Measurements from ENCODE around the gene MRPL39. TPM values are rescaled to one million over a fixed set of nuclear protein-coding genes. Genes with fewer than 3 reads are reported as not detected.

MRPL39 gene
- 19.9 TPM for total RNA-seq
- long read RNA-seq, transcript MRPL39-202 (10 exons, 1,110 nt) = major isoform, 29 of 31 reads
- long read RNA-seq, partial matches to known transcripts = 1 of 31 reads
- long read RNA-seq, other reads (novel, unspliced or antisense) = 1 of 31 reads

DNA sequence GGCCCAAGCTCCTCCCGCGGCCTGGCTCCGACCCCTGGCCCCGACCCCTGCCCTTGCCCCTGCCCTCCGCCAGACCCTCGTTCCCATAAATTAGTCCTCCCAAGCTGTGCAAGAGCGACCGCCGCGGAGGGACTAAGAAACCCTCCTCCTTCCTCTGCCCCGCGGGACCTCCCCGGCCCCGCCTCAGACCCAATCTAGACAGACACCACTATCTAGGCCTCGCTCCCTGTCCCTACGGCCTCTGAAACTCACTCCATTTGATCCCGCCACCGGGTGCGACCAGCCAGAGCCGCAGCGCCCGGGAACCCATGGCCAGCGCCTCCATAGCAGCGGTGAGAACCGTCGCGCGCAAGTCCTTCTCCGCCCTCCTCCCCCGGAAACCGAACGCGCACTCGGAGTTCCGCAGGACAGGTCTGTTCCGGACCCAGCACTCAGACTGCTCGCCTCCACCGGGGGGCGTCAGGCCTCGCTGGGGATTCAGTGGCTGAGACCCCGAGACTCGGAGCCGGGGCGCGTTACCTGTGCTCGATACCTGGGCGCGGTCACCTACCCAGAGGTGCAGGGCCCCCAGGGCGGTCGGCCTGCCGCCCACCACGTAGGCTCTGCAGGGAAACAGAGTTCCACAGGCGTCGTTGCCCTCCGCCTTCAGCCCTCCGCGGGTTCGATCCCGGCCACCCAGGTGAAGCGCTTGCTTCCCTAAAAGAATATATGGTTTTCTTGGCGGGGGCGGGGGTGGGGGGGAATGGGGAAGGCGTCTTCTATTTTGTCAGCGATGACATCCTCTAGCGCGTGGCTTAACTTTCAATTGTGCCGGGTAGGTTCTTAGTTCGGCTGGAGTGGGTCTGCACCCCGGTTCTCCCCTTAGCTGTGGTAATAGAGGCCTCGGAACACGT is at the start of gene MRPL39:
Gene MRPL39, minus strand, starts transcription at position 331 of the 893 bp plus-strand sequence. Its CDS starts 6 bp downstream, at position 325.
- peak; percentile 52 for TF ChIP-seq CTCF (IDR thresholded peaks at IDR 0.05)
- peak; percentile 95 for DNase-seq
- Histone ChIP-seq H3K4me1 (peaks cover 15% of the 10 kb centered on the region), H3K9me3 (no peaks in the 10 kb centered on the region), H3K27ac (peak within 1 kb of the TSS; percentile 87), H3K27me3 (no peaks in the 10 kb centered on the region), H3K4me3 (peak within 1 kb of the TSS; percentile 84), H3K36me3 (peaks cover 20% of the 10 kb centered on the region)
- intact Hi-C loops (cut with DNase I) = loop anchor here (5.0 kb wide), 1 partner anchor 100 kb away; no protein-coding TSS in a partner anchor
- ATAC-seq = peak; percentile 98

DNA sequence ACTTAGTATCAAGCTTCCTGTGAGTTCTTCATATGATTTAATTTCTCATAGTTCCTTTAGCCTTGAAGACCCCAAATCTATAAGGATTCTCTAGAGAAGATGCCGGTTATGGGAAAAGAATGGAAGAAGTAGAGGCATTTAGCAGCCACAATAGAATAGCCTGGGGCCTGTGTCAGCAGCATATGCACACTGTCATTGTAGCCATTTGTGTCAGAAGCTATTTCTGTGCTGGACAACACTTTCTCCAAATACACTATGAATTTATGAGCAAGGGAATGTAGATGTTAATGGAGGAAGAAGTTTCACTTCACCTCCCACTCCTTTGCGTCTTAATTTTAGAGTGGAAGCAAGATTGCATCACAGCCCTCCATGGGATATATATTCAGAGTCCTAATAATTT is 49.1 kb upstream of the MRPL39 start:
- ATAC-seq = no peak

DNA sequence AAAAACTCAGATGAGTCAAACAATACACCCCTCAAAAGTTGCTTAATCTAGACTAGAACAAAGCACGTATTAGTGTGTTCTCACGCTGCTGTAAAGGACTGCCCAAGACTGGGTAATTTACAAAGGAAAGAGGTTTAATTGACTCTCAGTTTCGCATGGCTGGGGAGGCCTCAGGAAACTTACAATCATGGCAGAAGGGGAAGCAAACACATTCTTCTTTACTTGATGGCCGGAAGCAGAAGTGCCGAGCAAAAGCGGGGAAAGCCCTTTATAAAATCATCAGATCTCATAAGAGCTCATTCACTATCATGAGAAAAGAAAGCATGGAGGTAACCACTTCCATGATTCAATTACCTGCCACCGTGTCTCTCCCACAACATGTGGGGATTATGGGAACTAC is 41.9 kb upstream of the MRPL39 start:
- H3K36me3 ChIP-seq = no peaks in the 10 kb centered on the region
- no peak overlapping the region for H3K27ac ChIP-seq
- intact Hi-C loops (cut with DNase I) = no loop called here
- DNase-seq (no peak), ATAC-seq (no peak)
- no peak for TF ChIP-seq CTCF (IDR thresholded peaks at IDR 0.05)
- no peaks in the 10 kb centered on the region for H3K9me3 ChIP-seq
- no peak overlapping the region for H3K4me3 ChIP-seq
- H3K27me3 ChIP-seq = no peaks in the 10 kb centered on the region
- H3K4me1 ChIP-seq = no peaks in the 10 kb centered on the region

More for the DNA sequence above, 49.1 kb upstream of the MRPL39 start:
- no peak for TF ChIP-seq CTCF (IDR thresholded peaks at IDR 0.05)
- Histone ChIP-seq H3K36me3 (no peaks in the 10 kb centered on the region), H3K27me3 (no peaks in the 10 kb centered on the region), H3K27ac (no peak overlapping the region), H3K9me3 (no peaks in the 10 kb centered on the region), H3K4me3 (no peak overlapping the region), H3K4me1 (no peaks in the 10 kb centered on the region)
- intact Hi-C loops (cut with DNase I) = no loop called here
- DNase-seq = no peak

GRCh38 chr21:25647647-25648046 is 40.4 kb upstream of the MRPL39 start:
- Histone ChIP-seq H3K27me3 (no peaks in the 10 kb centered on the region), H3K36me3 (no peaks in the 10 kb centered on the region), H3K27ac (no peak overlapping the region), H3K9me3 (no peaks in the 10 kb centered on the region), H3K4me3 (no peak overlapping the region), H3K4me1 (no peaks in the 10 kb centered on the region)
- intact Hi-C loops (cut with DNase I) = no loop called here
- no peak for TF ChIP-seq CTCF (IDR thresholded peaks at IDR 0.05)
- no peak for DNase-seq
- no peak for ATAC-seq

- H3K9me3 ChIP-seq = no peaks in the 10 kb centered on the region
- TF ChIP-seq CTCF (IDR thresholded peaks at IDR 0.05) = no peak
Observed at GRCh38 chr21:25646474-25646873, 39.2 kb upstream of the MRPL39 start.

More at GRCh38 chr21:25646474-25646873, 39.2 kb upstream of the MRPL39 start:
- ATAC-seq (no peak), DNase-seq (no peak)
- Histone ChIP-seq H3K36me3 (no peaks in the 10 kb centered on the region), H3K27me3 (no peaks in the 10 kb centered on the region), H3K27ac (no peak overlapping the region), H3K4me3 (no peak overlapping the region), H3K4me1 (no peaks in the 10 kb centered on the region)
- intact Hi-C loops (cut with DNase I) = no loop called here

Data from upper lobe of right lung (tissue), 1 donor.